Progenitor cell of endocrine pancreas (in vitro differentiated cells): ENCODE results near the gene OR4K15. TPM values are rescaled to one million over a fixed set of nuclear protein-coding genes. Genes with fewer than 3 reads are reported as not detected.

Experiments used
- DNase-seq: peaks from one replicate; pipeline ENCODE4 v3.0.0; 2021; ENCODE audit warnings: low spot score; ENCODE audit not compliant: unreplicated experiment
- H3K27ac Mint-ChIP-seq: 2 replicates; pipeline ENCODE4 v1.8.0; 2021; ENCODE audit warnings: mild to moderate bottlenecking, moderate library complexity, mixed read lengths
- H3K27me3 Mint-ChIP-seq: 2 replicates; pipeline ENCODE4 v1.8.0; 2021; ENCODE audit warnings: mixed read lengths
- H3K36me3 Mint-ChIP-seq: 2 replicates; pipeline ENCODE4 v1.8.0; 2022; ENCODE audit warnings: mixed read lengths; ENCODE audit not compliant: insufficient read depth
- H3K4me1 Mint-ChIP-seq: 2 replicates; pipeline ENCODE4 v1.8.0; 2021; ENCODE audit warnings: low read depth, mixed read lengths
- H3K4me3 Mint-ChIP-seq: 2 replicates; pipeline ENCODE4 v1.8.0; 2021; ENCODE audit warnings: low read depth, mild to moderate bottlenecking, moderate library complexity, mixed read lengths
- H3K9me3 Mint-ChIP-seq: 2 replicates; pipeline ENCODE4 v1.8.0; 2021; ENCODE audit warnings: low read depth, mixed read lengths
- total RNA-seq: library from RNA; stranded (reverse); gene quantifications from 2 replicates; pipeline ENCODE4 v1.2.1, GENCODE V29; 2021
- TF ChIP-seq, protein P1 (sequence below): fragments of 200-600 bp; sonication (generic); IDR thresholded peaks from one replicate; pipeline ENCODE4 v1.5.0; 2021; ENCODE audit warnings: antibody characterized with exemption, mild to moderate bottlenecking; ENCODE audit not compliant: unreplicated experiment

Gene OR4K15
- total RNA-seq, 1 donor from 2014 or later: not detected

GRCh38 chr14:19974844-19975243 lies 547 bp upstream of the OR4K15 start:
- Mint-ChIP-seq H3K4me1 (no peaks in the 10 kb centered on the region), H3K9me3 (peaks cover 47% of the 10 kb centered on the region), H3K36me3 (no peaks in the 10 kb centered on the region), H3K27ac (no peak overlapping the region), H3K27me3 (no peaks in the 10 kb centered on the region), H3K4me3 (no peak overlapping the region)
- DNase-seq: no peak
- TF ChIP-seq, protein P1, sequence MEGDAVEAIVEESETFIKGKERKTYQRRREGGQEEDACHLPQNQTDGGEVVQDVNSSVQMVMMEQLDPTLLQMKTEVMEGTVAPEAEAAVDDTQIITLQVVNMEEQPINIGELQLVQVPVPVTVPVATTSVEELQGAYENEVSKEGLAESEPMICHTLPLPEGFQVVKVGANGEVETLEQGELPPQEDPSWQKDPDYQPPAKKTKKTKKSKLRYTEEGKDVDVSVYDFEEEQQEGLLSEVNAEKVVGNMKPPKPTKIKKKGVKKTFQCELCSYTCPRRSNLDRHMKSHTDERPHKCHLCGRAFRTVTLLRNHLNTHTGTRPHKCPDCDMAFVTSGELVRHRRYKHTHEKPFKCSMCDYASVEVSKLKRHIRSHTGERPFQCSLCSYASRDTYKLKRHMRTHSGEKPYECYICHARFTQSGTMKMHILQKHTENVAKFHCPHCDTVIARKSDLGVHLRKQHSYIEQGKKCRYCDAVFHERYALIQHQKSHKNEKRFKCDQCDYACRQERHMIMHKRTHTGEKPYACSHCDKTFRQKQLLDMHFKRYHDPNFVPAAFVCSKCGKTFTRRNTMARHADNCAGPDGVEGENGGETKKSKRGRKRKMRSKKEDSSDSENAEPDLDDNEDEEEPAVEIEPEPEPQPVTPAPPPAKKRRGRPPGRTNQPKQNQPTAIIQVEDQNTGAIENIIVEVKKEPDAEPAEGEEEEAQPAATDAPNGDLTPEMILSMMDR: no peak

GRCh38 chr14:19993438-19993837 lies 18.0 kb downstream of the OR4K15 start:
- Mint-ChIP-seq H3K27me3 (no peaks in the 10 kb centered on the region), H3K4me1 (no peaks in the 10 kb centered on the region), H3K4me3 (no peak overlapping the region), H3K27ac (no peak overlapping the region), H3K36me3 (peaks cover 2% of the 10 kb centered on the region), H3K9me3 (peaks cover 73% of the 10 kb centered on the region)
- no peak for DNase-seq
- TF ChIP-seq, protein P1: no peak

DNA sequence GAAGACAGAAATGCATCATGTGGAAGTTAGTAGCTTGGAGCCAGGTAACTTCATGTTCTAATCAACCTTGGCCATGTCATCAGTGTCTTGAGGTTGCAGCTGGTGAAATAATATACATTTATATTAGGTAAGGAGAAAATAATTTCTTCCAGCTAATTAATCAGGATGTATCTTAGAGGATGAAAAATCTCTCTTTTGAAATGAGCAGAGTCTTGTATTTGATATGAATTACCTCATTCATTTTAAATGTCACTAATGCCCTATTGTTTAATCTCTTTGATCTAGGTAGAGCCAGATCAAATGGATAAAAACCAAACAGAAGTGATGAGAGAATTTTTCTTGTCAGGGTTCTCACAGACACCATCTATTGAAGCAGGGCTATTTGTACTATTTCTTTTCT lies 26.5 kb downstream of the OR4K15 start, which contains the start of gene OR4Q2:
OR4Q2 (plus strand) TSS at position 301 of the 400 bp plus-strand sequence.
- no peak for DNase-seq
- H3K4me1 Mint-ChIP-seq: no peaks in the 10 kb centered on the region
- H3K4me3 Mint-ChIP-seq: no peak within 1 kb of the TSS
- no peaks in the 10 kb centered on the region for H3K27me3 Mint-ChIP-seq
- peaks cover 45% of the 10 kb centered on the region for H3K9me3 Mint-ChIP-seq
- H3K27ac Mint-ChIP-seq: no peak within 1 kb of the TSS
- no peaks in the 10 kb centered on the region for H3K36me3 Mint-ChIP-seq
- TF ChIP-seq, protein P1: no peak

DNA sequence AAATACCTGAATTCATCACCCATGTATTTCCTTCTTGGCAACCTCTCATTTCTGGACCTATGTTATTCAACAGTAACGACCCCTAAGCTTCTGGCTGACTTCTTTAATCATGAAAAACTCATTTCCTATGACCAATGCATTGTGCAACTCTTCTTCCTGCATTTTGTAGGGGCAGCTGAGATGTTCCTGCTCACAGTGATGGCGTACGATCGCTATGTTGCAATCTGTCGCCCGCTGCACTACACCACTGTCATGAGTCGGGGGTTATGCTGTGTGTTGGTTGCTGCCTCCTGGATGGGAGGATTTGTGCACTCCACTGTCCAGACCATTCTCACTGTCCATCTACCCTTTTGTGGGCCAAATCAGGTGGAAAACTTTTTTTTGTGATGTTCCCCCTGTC lies 26.9 kb downstream of the OR4K15 start:
- H3K9me3 Mint-ChIP-seq: peaks cover 43% of the 10 kb centered on the region
- TF ChIP-seq, protein P1: no peak
- H3K36me3 Mint-ChIP-seq: no peaks in the 10 kb centered on the region
- no peaks in the 10 kb centered on the region for H3K4me1 Mint-ChIP-seq
- no peak overlapping the region for H3K27ac Mint-ChIP-seq
- no peaks in the 10 kb centered on the region for H3K27me3 Mint-ChIP-seq
- DNase-seq: no peak
- no peak overlapping the region for H3K4me3 Mint-ChIP-seq

DNA sequence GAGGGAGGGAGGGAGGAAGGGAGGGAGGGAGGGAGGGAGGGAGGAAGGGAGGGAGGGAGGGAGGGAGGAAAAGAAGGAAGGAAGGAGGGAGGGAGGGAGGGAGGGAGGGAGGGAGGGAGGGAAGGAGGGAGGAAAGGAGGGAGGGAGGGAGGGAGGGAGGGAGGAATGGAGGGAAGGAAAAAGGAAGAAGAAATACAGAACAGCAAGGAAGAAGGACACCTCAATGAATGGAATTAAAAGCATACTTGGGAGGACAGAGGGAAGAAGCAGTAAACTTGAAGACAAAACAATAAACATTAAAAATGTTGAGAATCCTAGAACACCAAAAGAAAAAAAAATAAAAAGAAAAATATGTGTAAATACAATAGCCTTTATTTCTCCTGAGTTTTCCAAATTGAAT lies 32.8 kb downstream of the OR4K15 start:
- Mint-ChIP-seq H3K4me3 (no peak overlapping the region), H3K27ac (no peak overlapping the region), H3K36me3 (no peaks in the 10 kb centered on the region), H3K4me1 (no peaks in the 10 kb centered on the region), H3K27me3 (no peaks in the 10 kb centered on the region), H3K9me3 (peaks cover 43% of the 10 kb centered on the region)
- TF ChIP-seq, protein P1: no peak
- no peak for DNase-seq
